Large intestine (tissue), 3 donors: Measurements from ENCODE around the gene CNTN5. TPM values are rescaled to one million over a fixed set of nuclear protein-coding genes. Genes with fewer than 3 reads are reported as not detected.

Experiments
- DNase-seq, 2 donors: peaks; one replicate each; pipeline versions ENCODE4 v3.0.0 to v3.0.0-alpha.2; 2013
- H3K27ac ChIP-seq: one replicate; pipeline ENCODE4 v1.5.1; 2013; ENCODE audit warnings: low read length
- H3K27me3 ChIP-seq: 2 replicates; pipeline ENCODE4 v1.6.1; 2013; ENCODE audit warnings: low read length; ENCODE audit not compliant: control insufficient read depth, insufficient read depth
- H3K36me3 ChIP-seq: 2 replicates; pipeline ENCODE4 v1.6.1; 2013; ENCODE audit warnings: low read length; ENCODE audit not compliant: control insufficient read depth, insufficient read depth
- H3K4me1 ChIP-seq: one replicate; pipeline ENCODE4 v1.6.1; 2013; ENCODE audit warnings: low read length; ENCODE audit not compliant: control insufficient read depth, insufficient read depth
- H3K4me3 ChIP-seq: one replicate; pipeline ENCODE4 v1.5.1; 2013; ENCODE audit warnings: low read length
- H3K9me3 ChIP-seq: one replicate; pipeline ENCODE4 v1.6.1; 2013; ENCODE audit warnings: mild to moderate bottlenecking, low read depth, low read length, moderate library complexity; ENCODE audit not compliant: control insufficient read depth
- WGBS: methylation state at CpG from one replicate; pipeline ENCODE4 v1.1.5; 2013; ENCODE audit warnings: low lambda C conversion rate; ENCODE audit not compliant: insufficient coverage; 5-methylcytosine and 5-hydroxymethylcytosine counted together
- polyA plus RNA-seq: library from polyadenylated mRNA; unstranded; fragments of 120-200 nt; gene quantifications from one replicate; pipeline ENCODE4 v1.2.1, GENCODE V29; 2013

Gene CNTN5
- polyA plus RNA-seq, 1 donor: 0.70 TPM

DNA sequence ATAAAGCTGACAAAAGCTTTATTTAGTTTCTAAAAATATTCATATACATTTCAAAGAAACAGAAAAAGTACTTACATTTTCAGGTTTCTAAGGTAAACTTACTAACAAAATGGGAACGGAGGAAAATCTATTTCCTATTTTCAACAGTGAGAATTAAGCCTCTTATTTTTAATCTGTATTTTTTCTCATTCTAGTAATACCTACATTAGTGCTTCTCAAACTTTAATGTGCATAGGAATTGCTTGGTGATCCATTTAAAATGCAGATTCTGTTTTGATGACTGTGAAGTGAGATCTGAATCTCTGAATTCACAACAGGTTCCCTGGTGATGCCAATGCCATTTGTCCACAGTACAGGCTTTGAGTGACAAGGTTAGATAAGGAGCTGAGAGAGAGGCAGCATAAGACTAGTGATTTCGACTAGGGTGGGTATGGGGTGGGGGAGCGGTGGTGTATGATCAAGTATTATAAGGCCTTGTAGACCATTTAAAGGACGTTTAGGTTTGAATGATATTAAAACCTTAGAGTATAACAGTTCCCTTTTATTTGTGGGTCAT, 402.8 kb downstream of the CNTN5 start:
- H3K4me3 ChIP-seq: no peak overlapping the region
- H3K9me3 ChIP-seq: peaks cover 4% of the 10 kb centered on the region
- no peaks in the 10 kb centered on the region for H3K36me3 ChIP-seq
- no peak overlapping the region for H3K27ac ChIP-seq
- no peaks in the 10 kb centered on the region for H3K4me1 ChIP-seq
- WGBS: 55% methylated on average over 3 of the region's 4 CpGs
- H3K27me3 ChIP-seq: no peaks in the 10 kb centered on the region
- DNase-seq: no peak

- no CpG with 5 or more reads among the region's 12 CpGs for whole genome bisulfite sequencing
- no peak overlapping the region for H3K4me3 ChIP-seq
- H3K9me3 ChIP-seq: peaks cover 4% of the 10 kb centered on the region
- DNase-seq: no peak
- H3K27me3 ChIP-seq: no peaks in the 10 kb centered on the region
- no peaks in the 10 kb centered on the region for H3K36me3 ChIP-seq
- no peaks in the 10 kb centered on the region for H3K4me1 ChIP-seq
- H3K27ac ChIP-seq: no peak overlapping the region
These were observed 403.8 kb downstream of the CNTN5 start for GRCh38 chr11:99424313-99425084.

DNA sequence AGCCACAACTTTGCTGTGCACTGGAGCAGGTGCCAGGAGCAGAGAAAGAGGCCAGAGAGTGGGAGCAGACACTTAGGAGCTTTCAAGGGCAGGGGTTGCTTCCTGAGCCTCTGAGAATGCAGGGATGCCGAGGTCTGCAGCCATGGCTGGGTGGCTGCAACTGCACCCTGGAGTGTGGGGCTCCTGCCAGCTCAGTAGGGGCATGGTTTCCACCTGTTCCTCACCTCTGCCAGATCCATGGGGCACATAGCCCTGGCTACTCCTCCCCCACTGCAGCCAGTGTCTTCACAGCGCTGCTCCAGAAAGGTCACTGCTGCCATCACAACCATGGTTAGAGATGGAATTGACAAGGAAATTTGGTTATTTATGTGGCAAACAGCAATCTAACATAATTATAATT, 404.8 kb downstream of the CNTN5 start:
- Histone ChIP-seq H3K9me3 (peaks cover 4% of the 10 kb centered on the region), H3K27ac (no peak overlapping the region), H3K27me3 (no peaks in the 10 kb centered on the region), H3K4me3 (no peak overlapping the region), H3K4me1 (no peaks in the 10 kb centered on the region), H3K36me3 (no peaks in the 10 kb centered on the region)
- DNase-seq: no peak
- WGBS: no CpG with 5 or more reads among the region's 2 CpGs

- WGBS: 100% methylated on average over 1 of the region's 3 CpGs
- no peaks in the 10 kb centered on the region for H3K4me1 ChIP-seq
These were observed 411.9 kb downstream of the CNTN5 start for GRCh38 chr11:99432677-99433076.

GRCh38 chr11:99443276-99443675, 422.5 kb downstream of the CNTN5 start:
- no peak for DNase-seq
- 71% methylated on average over 2 of the region's 3 CpGs for WGBS

More at GRCh38 chr11:99432677-99433076, 411.9 kb downstream of the CNTN5 start:
- H3K27ac ChIP-seq: no peak overlapping the region
- H3K27me3 ChIP-seq: no peaks in the 10 kb centered on the region
- no peak overlapping the region for H3K4me3 ChIP-seq
- H3K36me3 ChIP-seq: no peaks in the 10 kb centered on the region
- DNase-seq: no peak
- H3K9me3 ChIP-seq: no peaks in the 10 kb centered on the region

GRCh38 chr11:99446400-99446799, 425.7 kb downstream of the CNTN5 start:
- Histone ChIP-seq H3K9me3 (no peaks in the 10 kb centered on the region), H3K27ac (no peak overlapping the region), H3K36me3 (no peaks in the 10 kb centered on the region), H3K27me3 (no peaks in the 10 kb centered on the region), H3K4me3 (no peak overlapping the region), H3K4me1 (no peaks in the 10 kb centered on the region)
- no peak for DNase-seq
- no CpG with 5 or more reads among the region's 1 CpG for WGBS

More at GRCh38 chr11:99443276-99443675, 422.5 kb downstream of the CNTN5 start:
- no peak overlapping the region for H3K27ac ChIP-seq
- no peaks in the 10 kb centered on the region for H3K4me1 ChIP-seq
- H3K9me3 ChIP-seq: no peaks in the 10 kb centered on the region
- H3K27me3 ChIP-seq: no peaks in the 10 kb centered on the region
- no peaks in the 10 kb centered on the region for H3K36me3 ChIP-seq
- H3K4me3 ChIP-seq: no peak overlapping the region

- H3K4me3 ChIP-seq: no peak overlapping the region
- no peaks in the 10 kb centered on the region for H3K9me3 ChIP-seq
- no peaks in the 10 kb centered on the region for H3K36me3 ChIP-seq
- no peak for DNase-seq
- no peaks in the 10 kb centered on the region for H3K27me3 ChIP-seq
- no peaks in the 10 kb centered on the region for H3K4me1 ChIP-seq
- no peak overlapping the region for H3K27ac ChIP-seq
These were observed 428.6 kb downstream of the CNTN5 start for GRCh38 chr11:99449345-99449744.

- Histone ChIP-seq H3K36me3 (no peaks in the 10 kb centered on the region), H3K27ac (no peak overlapping the region), H3K4me1 (no peaks in the 10 kb centered on the region), H3K4me3 (no peak overlapping the region), H3K9me3 (no peaks in the 10 kb centered on the region), H3K27me3 (no peaks in the 10 kb centered on the region)
- WGBS: 80% methylated on average over 1 of the region's 5 CpGs
- DNase-seq: no peak
These were observed 431.3 kb downstream of the CNTN5 start for GRCh38 chr11:99452075-99452474.

DNA sequence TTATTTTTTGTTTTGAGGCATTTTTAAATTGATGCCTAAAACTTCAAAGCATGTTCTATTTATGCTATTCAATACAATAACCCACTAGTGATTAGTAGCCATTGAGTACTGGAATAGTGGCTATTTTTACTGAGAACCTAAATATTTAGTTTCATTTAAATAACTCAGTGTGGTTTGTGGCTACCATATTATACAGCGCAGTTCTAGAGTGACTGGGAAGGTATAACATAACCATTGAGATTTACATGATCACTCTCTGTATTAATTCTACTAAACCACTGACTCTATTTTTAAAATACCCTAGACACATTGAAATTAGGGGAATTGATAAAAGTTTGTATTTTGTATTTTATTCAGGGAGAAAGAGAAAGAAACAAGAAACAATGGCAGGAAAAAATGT, 441.2 kb downstream of the CNTN5 start:
- no peak for DNase-seq
- no peaks in the 10 kb centered on the region for H3K4me1 ChIP-seq
- H3K27me3 ChIP-seq: no peaks in the 10 kb centered on the region
- H3K27ac ChIP-seq: no peak overlapping the region
- H3K9me3 ChIP-seq: no peaks in the 10 kb centered on the region
- H3K36me3 ChIP-seq: no peaks in the 10 kb centered on the region
- WGBS: no CpG with 5 or more reads among the region's 1 CpG
- no peak overlapping the region for H3K4me3 ChIP-seq

GRCh38 chr11:99464985-99465384, 444.2 kb downstream of the CNTN5 start:
- H3K27me3 ChIP-seq: no peaks in the 10 kb centered on the region
- H3K9me3 ChIP-seq: no peaks in the 10 kb centered on the region
- H3K27ac ChIP-seq: no peak overlapping the region
- DNase-seq: no peak
- WGBS: 86% methylated on average over 1 of the region's 2 CpGs
- no peaks in the 10 kb centered on the region for H3K36me3 ChIP-seq
- no peaks in the 10 kb centered on the region for H3K4me1 ChIP-seq
- H3K4me3 ChIP-seq: no peak overlapping the region

DNA sequence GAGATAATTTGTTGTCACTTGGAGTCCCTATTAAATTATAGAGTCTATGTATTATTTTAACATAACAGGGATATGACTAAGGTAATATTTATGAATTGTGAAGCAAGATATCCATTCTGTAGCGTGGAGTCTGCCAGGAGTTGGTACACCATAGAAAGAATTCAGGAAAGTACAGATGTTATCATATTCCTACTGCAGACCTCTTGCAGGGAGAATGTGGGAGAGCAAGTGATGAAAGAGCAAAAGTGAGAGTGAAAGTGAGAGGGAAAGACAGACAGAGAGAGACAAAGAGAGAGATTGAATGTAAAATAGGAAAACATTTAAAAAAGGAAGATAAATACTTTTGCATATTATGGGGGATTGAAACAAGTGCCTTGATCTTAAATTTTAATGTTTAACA, 468.8 kb downstream of the CNTN5 start:
- Histone ChIP-seq H3K4me3 (no peak overlapping the region), H3K27me3 (no peaks in the 10 kb centered on the region), H3K9me3 (no peaks in the 10 kb centered on the region), H3K36me3 (no peaks in the 10 kb centered on the region), H3K4me1 (no peaks in the 10 kb centered on the region), H3K27ac (no peak overlapping the region)
- DNase-seq: no peak
- 60% methylated on average over 1 of the region's 1 CpG for WGBS
